SIG-M5 (cell line): ENCODE results near the gene OPCML.

Source experiments
- DNase-seq: peaks from one replicate; lab custom pipeline; 2025; lab: John Stamatoyannopoulos, UW

OPCML gene

DNA sequence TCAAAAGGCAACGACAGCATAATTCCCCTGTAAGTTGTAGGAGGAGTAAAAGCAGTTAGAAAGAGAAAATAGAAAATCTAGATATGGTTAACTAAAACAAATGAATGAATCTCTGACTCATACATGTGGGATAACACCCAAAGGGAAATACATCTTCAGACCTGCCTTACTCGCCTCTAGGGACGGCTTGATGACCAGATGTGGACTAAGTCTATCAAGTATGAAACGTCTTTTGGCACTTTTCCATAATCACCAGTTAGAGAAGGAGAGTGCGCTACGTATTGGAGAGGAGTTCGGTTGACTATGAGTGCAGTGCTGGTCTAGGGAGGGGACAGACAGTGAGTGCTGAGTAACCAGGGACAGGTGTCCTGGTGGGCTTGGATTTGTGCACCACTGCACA is 459.9 kb downstream of the OPCML start:
- no peak for DNase-seq

DNA sequence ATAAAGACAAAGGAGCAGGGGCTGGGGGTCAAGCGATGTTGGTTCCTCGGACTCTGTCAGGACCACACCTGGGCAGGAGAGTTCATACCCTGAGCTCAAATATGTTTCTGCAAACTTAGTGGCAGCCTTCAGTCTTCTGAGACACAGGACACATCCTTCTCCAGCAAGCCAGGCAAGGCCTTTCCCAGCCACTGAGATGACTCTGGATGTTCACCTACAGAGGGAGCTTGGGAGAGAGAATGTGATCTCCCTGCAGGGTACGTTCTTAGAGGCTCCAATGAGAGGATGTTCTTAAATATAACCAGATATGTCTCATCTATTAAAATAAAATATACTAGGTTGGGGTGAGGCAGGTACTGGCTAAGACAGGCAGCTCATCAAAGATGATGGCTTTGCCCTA is 461.5 kb downstream of the OPCML start:
- no peak for DNase-seq

DNA sequence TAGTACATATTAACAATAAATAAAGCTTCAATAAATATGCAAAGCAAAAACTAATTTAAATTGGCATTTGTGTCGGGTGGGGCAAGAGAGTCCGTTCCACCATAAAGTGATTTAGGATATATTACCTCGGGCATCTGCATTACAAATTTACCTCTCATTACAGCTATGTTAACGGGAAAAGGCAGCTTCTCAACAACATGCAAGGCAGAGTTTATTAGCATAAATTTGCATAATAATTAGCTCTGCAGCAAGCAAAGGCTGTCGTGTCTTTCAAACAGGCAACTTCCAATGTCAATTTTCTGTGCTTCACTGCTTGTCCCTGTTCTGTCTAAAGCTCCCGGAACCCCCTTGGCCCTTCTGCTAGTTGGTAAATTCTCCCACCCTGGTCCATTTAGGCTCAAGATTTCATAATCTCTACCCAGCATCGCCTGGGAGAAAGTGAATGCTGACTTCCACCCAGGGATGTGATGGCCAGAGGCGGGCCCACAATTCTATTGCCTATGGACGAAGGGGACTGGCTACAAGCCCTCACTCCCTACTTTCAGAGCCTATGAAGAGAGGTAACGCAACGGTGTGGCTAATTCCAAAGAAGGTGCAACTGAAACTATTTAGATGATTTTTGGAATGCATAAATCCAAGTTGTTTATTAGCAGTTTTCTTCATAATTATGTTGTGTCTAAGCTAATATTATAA is 462.1 kb downstream of the OPCML start:
- no peak for DNase-seq

DNA sequence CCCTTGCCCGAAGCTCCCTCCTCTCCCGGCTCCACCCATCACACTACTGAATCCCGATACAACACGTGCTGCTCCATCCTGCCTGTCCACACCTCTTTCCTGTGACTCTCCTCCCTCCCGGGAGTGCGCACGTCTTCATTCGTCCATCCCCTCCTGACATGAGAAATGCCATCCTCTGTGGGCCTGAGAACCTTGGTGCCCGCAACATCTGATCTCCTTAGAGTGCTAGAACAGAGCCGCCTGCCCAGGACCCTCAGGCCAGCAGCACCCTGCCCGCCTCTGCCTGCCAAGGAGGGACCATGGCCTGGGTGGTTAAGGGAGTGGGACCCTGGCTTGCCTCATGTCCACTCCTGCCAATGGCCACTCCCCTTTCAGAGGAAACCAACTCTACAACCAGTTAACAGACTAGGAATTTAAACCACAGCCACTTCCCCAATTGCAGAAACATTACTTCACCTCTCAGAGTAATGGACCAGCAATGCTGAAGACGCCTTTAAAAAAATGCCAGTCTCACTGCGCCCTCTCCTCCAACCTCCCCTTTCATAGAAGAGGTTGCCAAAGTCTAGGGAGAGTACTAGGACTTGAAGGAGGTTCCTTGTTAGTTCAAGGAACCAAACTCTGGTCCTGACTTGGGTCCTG is 466.3 kb downstream of the OPCML start:
- DNase-seq, result no peak

DNA sequence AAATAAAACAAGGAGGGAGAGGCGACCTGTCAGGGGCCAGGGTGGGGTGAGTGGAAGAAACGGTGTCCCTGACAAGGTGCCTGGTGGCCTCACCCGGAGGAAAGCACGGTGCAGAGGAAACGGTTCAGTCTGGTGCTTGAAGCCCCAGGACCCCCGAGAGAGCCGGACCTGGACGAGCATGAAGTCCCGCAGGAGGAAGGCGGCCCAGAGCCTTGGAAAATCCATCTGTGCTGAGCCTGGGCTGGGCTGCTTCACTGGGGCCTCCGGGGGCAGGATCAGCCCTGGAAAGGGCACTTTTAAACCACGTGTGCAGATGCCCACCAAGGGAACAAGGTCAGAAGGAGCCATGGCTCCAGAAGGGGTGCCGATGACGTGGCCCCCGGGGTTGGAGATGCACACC is 467.3 kb downstream of the OPCML start:
- DNase-seq, result no peak

DNA sequence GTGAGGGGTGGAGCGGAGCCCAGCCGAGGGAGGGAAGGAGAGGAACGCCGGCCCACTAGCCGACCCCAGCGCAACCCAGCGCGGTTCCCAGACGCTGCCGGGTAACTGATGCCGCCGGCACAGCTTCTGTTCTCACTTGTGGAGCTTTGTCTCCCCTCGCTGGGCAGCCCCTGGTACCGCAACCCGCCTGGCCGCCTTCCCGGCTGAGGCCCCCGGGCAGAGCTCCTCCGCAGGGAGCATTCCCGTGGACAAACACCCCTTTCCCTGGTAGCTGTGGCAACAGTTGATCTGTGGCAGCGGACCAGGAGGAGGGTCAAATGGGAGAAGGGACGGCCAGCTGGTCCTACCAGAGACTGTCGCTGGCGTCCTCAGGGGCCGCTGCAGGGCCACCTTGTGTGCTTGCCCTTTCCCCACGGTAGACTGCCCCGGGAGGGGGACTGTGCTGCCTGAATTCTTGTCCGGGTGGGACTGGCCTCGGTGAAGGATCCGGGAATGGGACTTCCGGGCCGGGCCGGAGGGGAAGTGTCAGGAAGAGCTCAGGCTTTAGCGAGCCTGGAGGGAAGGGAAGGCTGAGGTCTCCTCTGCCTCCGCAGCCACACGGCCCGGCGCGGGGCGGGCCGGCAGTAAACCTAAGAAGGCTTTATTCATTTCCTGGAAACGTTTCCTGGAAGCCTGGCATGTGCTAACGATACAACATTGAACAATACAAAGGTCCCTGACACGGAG is 468.0 kb downstream of the OPCML start:
- DNase-seq, result no peak

DNA sequence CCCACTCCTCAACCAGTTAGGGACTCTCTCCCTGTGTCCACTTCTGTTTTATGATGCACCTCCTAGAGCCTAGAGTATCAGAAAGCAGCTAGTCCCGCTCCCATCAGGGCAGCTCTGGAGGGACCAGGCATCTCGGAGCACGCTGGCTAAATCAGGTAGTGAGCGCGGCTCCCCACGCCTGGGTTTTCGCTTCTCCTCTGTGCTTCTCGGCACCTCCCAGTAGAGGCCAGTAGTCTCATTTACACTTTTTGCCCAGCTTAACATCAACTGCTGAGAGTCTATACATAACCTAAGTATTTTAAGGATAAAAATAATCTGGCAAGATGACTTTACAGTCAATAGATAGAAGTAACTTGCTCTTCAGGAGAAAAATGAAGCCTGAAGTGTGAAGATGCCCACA is 473.8 kb downstream of the OPCML start:
- no peak for DNase-seq

DNA sequence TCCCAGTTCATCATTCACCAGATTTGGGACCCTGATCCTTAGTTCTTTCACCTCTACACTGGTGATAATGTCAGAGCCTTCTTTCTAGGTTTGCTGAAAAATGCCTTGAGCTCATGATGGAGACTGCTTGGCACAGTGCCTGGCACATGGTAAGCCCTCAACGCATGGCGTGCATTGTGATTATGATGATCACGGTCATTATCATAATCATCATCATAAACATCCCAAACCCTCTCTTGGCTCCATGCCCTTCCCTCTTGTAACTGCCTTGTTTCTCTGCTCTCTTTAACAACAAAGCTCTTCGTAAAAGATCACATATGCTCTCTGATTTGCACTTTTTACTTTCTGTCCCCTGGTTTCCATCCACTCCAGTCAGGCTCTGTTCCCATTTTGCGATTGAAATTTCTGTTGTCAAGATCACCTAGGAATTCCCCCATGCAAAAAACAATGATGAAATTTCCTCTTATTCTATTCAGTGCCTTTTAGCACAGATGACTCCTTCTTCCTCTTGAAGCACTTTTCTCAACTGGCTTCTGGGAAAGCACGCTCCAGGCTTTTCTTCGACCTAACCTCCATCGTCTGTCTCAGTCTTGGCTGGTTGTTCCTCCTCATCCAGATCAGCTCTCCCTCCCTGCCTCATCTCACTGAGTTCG is 479.1 kb downstream of the OPCML start:
- DNase-seq, result no peak

DNA sequence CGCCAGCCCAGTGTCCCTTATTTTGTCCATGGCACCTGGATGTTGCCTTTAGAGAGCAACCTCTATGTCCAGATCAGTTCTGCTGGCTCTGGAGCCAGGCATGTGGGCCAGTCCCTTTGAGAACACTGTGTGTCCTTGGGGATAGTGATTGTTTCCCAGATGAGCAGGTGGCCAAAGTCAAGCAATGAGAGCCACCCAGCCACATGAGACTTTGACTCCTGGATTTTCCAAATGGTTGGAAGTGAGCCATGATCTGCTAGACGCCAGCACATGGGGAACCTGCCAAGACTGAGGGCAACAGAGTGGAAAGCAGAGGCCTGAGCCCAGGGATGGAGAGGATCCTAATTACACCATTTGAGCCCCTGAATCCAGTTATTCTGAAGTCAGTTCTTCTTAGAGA is 479.8 kb downstream of the OPCML start:
- no peak for DNase-seq

DNA sequence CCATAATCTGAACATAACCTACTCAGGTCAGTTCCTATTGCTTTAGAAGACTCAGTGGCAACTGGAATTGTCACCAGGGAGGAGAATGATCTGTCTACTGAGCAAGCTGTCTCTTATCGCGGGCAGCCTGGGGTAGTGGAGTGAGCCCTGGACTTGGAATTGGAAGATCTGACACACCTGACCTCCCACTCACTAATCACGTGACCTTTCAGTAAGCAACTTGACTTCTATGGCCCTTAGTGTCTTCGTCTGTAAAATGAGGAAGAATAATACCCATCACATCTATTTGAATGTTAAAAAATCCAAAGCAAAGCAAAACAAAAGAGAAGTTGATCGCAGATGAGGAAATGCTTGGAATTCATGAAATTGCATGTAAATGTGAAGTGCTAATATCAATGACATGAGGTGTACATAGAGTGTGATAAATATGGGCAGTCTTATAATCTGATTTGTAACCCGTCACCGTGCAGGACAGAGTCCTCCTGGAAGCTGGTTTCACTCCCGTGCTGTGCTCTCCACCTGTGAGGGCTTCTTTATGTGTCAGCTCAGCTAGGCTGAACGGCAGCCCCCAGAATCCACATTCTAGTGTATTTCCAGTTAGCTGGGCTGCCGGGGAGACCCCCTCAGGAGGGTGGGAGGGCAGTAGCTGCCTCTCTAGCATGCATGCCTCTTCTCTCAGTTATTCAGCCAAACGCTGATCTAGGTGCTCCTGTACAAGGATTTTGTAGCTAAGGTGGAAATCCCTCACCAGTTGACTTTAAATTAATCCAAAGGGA is 482.9 kb downstream of the OPCML start:
- no peak for DNase-seq

DNA sequence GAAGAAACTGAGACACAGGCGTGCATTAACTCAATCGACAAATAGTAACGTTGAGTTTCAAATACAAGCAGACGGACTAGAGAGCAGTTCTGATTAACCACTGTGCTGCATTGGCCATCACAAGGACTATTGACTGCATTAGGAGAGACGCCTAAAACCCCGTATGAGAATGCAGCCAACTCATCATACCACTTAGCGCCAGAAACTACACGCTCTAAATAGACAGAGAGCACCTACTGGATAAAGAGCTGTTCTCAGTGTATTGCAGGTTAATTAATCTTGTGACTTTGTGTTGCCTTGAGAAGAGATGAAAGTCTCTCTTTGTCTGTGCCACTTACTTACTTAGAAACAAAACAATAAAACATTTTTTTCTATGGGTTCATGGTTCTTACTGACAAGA is 484.0 kb downstream of the OPCML start:
- DNase-seq, result no peak

DNA sequence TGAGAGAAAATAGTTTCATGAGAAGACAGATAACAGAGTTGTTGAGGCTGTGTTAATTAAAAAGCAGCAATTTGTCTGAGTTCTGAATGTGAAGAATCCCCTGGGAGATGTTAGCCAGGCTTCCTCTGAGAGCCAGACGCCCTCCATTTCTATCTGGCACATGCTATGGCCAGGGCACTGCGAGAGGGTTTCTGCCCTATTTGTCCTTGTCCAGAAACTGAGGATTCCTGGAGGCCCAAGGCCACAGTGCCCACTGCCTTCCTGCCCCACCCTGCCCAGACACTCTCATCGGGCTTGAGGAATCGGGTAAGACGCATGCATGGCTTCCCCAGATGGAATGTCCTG is 484.6 kb downstream of the OPCML start:
- DNase-seq, result no peak

DNA sequence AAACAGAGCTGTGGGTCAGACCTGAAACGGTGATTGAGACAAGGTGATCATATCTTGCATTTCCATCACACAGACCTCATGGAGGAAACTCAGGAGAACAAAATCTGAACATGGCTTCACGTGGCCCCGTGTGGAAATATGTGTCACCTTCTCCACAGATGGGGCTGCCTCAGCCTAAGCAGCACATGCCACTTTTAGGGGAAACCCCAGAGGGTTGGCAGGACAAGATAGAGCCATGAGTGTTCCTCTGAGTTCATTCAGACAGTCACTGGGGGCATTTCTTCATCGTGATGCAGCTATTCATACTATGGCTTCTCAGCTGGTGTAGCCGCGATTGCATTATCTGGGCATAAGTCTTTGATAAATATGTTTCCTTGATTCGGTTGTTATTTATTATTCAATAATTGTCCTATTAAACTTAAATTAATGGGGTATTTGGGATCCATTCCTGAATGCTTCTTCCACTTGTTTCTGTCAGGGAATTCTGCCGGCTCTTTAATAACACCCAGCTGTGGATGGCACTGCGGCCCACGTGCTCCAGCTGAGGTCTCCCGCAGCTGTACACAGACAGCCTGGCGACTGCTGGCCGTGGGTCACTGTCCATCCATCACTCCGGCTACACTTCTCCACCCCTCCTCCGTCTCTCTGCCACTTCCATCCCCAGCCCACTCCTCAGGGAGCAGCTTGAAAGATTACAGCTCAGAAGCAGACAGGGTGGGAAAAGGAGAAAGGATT is 485.1 kb downstream of the OPCML start:
- no peak for DNase-seq

DNA sequence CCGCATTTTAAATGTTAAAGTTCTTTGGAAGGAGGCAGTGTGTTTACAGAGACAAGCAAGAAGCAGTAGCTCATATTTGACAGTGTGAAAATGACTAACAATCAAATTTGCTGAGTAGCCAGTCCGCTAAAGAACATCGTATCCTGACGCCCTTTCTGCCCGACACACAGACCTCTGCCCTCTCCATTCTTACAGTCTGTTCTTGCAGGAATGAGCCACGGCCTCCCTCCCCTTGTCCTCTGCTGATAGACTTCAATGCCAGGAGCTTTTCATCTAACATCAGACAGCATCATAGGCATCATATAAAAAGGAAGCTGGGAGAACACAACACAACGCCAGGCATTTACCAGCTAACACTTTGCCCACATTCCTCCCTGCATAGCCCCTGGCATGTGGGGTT is 486.0 kb downstream of the OPCML start:
- no peak for DNase-seq

DNA sequence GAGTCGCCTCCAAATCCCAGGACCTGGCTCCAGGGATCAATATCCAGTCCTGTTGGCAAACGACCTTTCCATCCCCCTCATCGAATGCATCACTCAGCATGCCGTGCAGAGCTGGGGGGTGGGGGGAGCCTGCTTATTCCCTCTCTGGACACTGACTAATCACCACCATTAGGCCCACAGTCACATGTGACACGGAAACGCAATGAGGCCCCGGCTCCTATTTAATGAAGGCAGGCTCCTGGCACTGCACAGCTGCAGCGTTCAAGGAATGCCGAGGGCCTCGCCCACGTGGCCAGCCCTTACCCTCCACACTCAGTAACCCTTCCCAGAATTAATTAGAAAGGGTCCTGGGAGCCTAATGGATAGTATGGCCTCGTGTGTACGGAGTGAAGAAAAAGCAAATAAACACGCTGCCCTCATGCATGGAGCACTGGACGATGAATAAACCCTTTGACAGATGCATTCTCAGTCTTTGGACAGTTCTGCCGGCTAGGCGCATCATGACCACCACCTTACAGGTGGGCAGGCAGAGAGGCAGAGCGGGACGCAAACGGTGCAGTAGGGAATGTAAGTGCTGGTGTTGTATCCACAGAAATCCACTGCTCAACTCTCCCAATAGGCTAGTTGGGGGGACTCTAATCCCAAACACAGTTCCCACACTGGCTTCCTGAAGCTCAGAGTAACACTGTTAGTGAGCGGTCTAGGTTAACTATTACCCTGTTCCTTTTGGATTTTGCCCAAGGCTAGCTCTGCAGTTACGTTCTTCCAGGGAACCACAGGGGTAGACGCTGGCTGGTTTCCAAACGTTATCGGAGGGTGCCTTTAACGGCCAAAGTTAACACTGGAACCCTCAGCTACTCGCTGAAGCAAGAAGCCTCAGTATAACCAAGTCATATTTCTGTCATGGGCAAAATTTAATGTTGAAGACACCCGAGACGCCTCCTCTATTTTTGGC is 490.1 kb downstream of the OPCML start:
- no peak for DNase-seq

DNA sequence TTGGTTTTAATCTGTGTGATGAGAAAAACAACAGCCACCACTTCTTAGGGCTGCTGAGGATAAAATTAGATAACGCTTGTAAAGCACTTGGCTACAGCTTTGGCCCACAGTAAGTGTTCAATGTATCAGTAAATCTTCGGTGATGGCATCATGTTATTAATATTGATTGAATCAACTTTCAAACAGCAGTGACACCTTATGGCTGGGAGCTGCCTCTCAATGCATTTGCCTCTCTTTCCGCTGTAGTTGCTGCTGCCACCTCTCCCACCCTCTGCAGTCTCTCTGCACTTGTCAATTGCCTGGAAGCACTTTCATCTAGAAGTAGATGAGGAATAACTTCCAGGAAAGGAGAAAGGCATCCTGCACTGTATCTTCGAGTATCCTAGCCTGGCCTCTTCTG is 491.1 kb downstream of the OPCML start:
- DNase-seq, result no peak

DNA sequence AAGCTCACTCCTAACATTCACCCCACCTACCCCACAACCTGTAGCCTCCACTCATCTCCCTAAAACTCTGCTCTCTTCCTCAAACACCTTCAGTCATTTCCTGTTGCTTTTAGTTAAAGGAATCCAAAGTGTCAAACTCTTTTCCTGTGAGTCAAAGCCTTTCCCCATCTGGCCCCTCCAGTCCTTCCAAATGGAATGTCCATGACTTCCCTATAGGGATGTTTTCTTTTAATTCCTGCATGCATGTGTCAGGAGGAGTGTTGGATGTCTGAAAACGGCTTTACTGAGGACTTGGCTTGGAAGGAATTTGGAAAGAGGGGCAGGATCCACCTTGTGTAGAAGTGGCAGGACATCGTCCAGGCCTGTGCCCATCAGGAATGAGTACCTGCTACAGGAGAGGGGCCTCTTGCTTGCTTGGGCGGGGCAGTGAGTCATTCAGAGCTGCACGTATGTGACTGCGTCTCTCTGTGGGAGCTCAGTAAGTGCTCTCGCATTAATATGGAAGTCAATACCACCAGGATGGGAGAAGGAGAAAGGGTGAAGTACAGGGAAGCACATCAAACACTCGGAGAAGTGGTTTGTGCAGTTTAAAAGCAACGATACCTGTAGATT is 491.9 kb downstream of the OPCML start:
- DNase-seq, result no peak

DNA sequence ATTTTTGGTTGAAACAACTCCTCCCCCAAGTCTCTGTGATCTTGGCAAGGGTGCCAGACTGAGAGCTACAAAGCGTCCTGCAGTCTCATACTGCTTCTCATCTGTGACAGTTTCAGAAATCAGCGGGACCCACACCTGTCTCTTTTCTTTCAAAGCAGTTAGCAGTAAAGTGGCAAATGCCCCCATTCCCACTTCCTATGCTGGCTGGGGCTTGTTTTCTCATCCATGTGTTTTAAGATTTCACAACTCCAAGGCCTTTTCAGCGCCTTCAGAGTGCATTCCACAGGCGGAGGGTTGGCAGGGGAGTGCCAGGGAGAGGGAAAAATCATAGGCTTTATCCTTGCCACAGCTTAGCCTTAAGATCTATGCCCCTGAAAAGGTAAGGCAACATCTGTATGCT is 493.5 kb downstream of the OPCML start:
- DNase-seq, result no peak

DNA sequence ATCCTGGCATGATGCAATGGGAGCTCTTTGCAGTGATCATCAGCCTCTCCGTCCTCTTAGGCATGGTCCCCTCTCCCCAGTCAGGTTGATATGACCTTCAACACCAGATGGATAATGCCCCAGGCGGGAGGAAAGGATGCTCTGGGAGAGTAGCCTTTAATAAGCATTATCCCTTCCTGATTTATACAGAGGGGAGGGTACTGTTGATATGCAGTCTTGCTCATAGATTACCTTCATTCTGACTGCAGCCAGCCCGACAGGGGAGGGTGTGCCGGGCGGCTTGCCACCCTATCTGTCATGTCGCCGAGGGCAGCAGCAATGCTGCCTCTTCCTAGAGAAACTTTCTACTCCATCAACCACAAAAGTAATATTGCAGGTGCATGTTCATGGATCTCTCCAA is 497.4 kb downstream of the OPCML start:
- no peak for DNase-seq

DNA sequence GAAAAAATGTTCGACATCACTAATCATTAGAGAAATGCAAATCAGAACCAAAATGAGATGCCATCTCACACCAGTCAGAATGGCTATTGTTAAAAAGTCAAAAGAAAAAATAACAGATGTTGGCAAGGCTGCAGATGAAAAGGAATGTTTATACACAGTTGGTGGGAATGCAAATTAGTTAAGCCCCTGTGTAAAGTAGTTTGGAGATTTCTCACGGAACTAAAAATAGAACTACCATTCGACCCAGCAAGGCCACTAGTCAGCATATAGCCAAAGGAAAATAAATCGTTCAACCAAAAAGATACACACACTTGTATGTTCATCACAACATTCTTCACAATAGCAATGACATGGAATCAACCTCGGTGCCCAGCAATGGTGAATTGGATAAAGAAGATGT is 503.2 kb downstream of the OPCML start:
- no peak for DNase-seq
